GM12875 (cell line): ENCODE data around the gene MRRF.

Experiments used
- H3K4me3 ChIP-seq: one replicate; pipeline ENCODE4 v1.5.1; 2011; ENCODE audit warnings: low read depth, low read length, control low read depth
- TF ChIP-seq, protein P1 (sequence below): IDR thresholded peaks from 2 replicates; pipeline ENCODE4 v1.5.1; 2011; ENCODE audit warnings: low read depth, mild to moderate bottlenecking, control low read depth, inconsistent platforms, low read length, moderate library complexity, borderline replicate concordance; ENCODE audit not compliant: insufficient read depth

MRRF gene

GRCh38 chr9:122380293-122380692, 115.6 kb downstream of the MRRF start:
- TF ChIP-seq, protein P1, sequence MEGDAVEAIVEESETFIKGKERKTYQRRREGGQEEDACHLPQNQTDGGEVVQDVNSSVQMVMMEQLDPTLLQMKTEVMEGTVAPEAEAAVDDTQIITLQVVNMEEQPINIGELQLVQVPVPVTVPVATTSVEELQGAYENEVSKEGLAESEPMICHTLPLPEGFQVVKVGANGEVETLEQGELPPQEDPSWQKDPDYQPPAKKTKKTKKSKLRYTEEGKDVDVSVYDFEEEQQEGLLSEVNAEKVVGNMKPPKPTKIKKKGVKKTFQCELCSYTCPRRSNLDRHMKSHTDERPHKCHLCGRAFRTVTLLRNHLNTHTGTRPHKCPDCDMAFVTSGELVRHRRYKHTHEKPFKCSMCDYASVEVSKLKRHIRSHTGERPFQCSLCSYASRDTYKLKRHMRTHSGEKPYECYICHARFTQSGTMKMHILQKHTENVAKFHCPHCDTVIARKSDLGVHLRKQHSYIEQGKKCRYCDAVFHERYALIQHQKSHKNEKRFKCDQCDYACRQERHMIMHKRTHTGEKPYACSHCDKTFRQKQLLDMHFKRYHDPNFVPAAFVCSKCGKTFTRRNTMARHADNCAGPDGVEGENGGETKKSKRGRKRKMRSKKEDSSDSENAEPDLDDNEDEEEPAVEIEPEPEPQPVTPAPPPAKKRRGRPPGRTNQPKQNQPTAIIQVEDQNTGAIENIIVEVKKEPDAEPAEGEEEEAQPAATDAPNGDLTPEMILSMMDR: no peak
- no peak overlapping the region for H3K4me3 ChIP-seq
